Common myeloid progenitor, CD34-positive (primary cell): ENCODE data around the gene GPBAR1.
A peak's percentile ranks its signal among the peaks of the same experiment; 100 is the strongest.

Source experiments
- CTCF ChIA-PET: fragments of 350-600 bp; sonication (Branson Sonifier 250); formaldehyde crosslinking; loops from one replicate; lab custom pipeline; 2021; ENCODE audit warnings: antibody characterized with exemption; lab: Charles Lee
- POLR2A ChIA-PET: fragments of 350-600 bp; sonication (Branson Sonifier 250); formaldehyde crosslinking; loops from one replicate; lab custom pipeline; 2021; ENCODE audit warnings: antibody characterized with exemption; lab: Charles Lee
- DNase-seq, 3 donors: peaks; one replicate each; pipeline versions ENCODE4 v3.0.0 to v3.0.0-alpha.2; 2013
- H3K27ac ChIP-seq, 2 experiments: 1 replicate in 1 of 2; 2 replicates in 1 of 2; pipeline ENCODE4 v1.7.0; 2013; ENCODE audit warnings: inconsistent platforms in 2 of 2, low read length in 2 of 2, mild to moderate bottlenecking in 2 of 2, low read depth in 1 of 2, moderate library complexity in 1 of 2; ENCODE audit not compliant: severe bottlenecking in 2 of 2, insufficient read depth in 1 of 2, poor library complexity in 1 of 2
- H3K27me3 ChIP-seq, 5 experiments: replicated peaks in 2 of 5; 1 replicate in 3 of 5; 2 replicates in 2 of 5; pipeline versions ENCODE4 v1.6.1 to v1.7.0; 2013; ENCODE audit warnings: low read length in 4 of 5, mild to moderate bottlenecking in 2 of 5, moderate library complexity in 2 of 5, inconsistent platforms in 1 of 5; ENCODE audit not compliant: insufficient read depth in 5 of 5, control insufficient read depth in 4 of 5
- H3K36me3 ChIP-seq, 4 experiments: 1 replicate in 2 of 4; 2 replicates in 2 of 4; pipeline versions ENCODE4 v1.6.1 to v1.7.0; 2013; ENCODE audit warnings: low read length in 3 of 4, control low read depth in 1 of 4, mild to moderate bottlenecking in 1 of 4; ENCODE audit not compliant: control insufficient read depth in 4 of 4, insufficient read depth in 4 of 4
- H3K4me1 ChIP-seq, 4 experiments: 1 replicate in 3 of 4; 2 replicates in 1 of 4; pipeline versions ENCODE4 v1.6.1 to v1.7.1; 2013; ENCODE audit warnings: low read length in 3 of 4, mild to moderate bottlenecking in 3 of 4, control low read depth in 1 of 4, inconsistent platforms in 1 of 4, moderate library complexity in 1 of 4; ENCODE audit not compliant: control insufficient read depth in 4 of 4, insufficient read depth in 4 of 4; ENCODE audit errors: control extremely low read depth in 1 of 4
- H3K4me3 ChIP-seq, 7 experiments: 1 replicate in 4 of 7; 2 replicates in 3 of 7; pipeline versions ENCODE4 v1.5.1 to v1.7.0; 2013; ENCODE audit warnings: mild to moderate bottlenecking in 7 of 7, low read length in 6 of 7, moderate library complexity in 6 of 7, inconsistent platforms in 2 of 7, low read depth in 2 of 7, control low read depth in 1 of 7; ENCODE audit not compliant: insufficient read depth in 4 of 7, control insufficient read depth in 1 of 7; ENCODE audit errors: extremely low read depth in 1 of 7
- H3K9me3 ChIP-seq, 5 experiments: 1 replicate in 4 of 5; 2 replicates in 1 of 5; pipeline versions ENCODE4 v1.6.1 to v1.7.1; 2013; ENCODE audit warnings: low read length in 4 of 5, mild to moderate bottlenecking in 2 of 5, inconsistent platforms in 1 of 5, low read depth in 1 of 5, moderate library complexity in 1 of 5; ENCODE audit not compliant: control insufficient read depth in 4 of 5, insufficient read depth in 2 of 5; ENCODE audit errors: control extremely low read depth in 1 of 5
- WGBS: methylation state at CpG from one replicate; pipeline ENCODE4 v1.1.5; 2013; ENCODE audit not compliant: insufficient coverage; 5-methylcytosine and 5-hydroxymethylcytosine counted together

Gene GPBAR1

GRCh38 chr2:218278531-218279360, 17.9 kb downstream of the GPBAR1 start:
- no peak for DNase-seq
- H3K4me1 ChIP-seq: peaks cover 0 to 3% (median 1%) of the 10 kb centered on the region in 4 experiments
- CTCF ChIA-PET: interaction anchor here (1.4 to 11.2 kb wide), 2 partner anchors 12 to 123 kb away, joined by 3 to 383 read pairs; partner anchors contain the start of gene TMBIM1
- WGBS: 96% methylated on average over 15 of the region's 16 CpGs
- no peaks in the 10 kb centered on the region for H3K27me3 ChIP-seq
- H3K27ac ChIP-seq: no peak overlapping the region
- H3K9me3 ChIP-seq: no peaks in the 10 kb centered on the region
- POLR2A ChIA-PET: interaction anchor here (1.3 kb wide), 1 partner anchor 8 kb away, joined by 3 read pairs; no protein-coding TSS in a partner anchor
- H3K36me3 ChIP-seq: peaks cover 18 to 96% (median 82%) of the 10 kb centered on the region in 4 experiments
- no peak overlapping the region for H3K4me3 ChIP-seq

DNA sequence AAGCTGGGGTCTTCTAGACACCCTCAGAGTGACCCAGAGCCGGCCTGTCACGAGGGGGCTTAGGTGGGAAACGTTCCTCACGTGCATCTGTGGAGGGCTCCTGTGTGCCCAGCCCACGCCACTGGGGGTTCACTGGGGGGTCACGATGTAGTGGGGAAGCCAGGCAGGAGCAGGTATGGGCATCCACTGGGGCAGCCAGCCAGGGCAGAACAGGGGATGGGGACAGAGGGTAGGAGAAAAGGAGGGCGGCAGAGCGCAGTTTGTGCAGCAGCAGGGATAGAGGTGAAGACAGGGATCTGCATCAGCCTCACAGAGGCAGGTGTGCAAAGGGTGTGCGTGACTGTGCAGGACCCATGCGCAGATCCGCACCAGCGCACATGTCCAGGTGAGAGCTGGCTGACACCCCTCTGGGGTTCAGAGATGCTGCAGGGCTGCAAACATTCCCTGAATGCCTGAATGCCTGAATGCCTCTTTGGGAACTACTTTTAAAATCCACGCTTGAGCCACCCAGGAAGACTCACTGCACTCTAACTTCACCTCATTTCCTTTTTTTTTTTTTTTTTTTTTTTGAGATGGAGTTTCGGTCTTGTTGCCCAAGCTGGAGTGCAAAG, 19.6 kb downstream of the GPBAR1 start:
- Histone ChIP-seq H3K4me1 (peaks cover 0 to 16% (median 10%) of the 10 kb centered on the region in 4 experiments), H3K27me3 (no peaks in the 10 kb centered on the region), H3K9me3 (no peaks in the 10 kb centered on the region), H3K36me3 (peaks cover 18 to 89% (median 66%) of the 10 kb centered on the region in 4 experiments), H3K27ac (no peak overlapping the region), H3K4me3 (no peak overlapping the region)
- WGBS: 99% methylated on average over 11 of the region's 14 CpGs
- ChIA-PET CTCF (interaction anchor here (1.1 to 20.2 kb wide), 5 partner anchors 5 to 121 kb away, joined by 3 to 383 read pairs (median 5); partner anchors contain the start of genes AAMP, PNKD and TMBIM1), POLR2A (no interaction called here)
- DNase-seq: no peak

DNA sequence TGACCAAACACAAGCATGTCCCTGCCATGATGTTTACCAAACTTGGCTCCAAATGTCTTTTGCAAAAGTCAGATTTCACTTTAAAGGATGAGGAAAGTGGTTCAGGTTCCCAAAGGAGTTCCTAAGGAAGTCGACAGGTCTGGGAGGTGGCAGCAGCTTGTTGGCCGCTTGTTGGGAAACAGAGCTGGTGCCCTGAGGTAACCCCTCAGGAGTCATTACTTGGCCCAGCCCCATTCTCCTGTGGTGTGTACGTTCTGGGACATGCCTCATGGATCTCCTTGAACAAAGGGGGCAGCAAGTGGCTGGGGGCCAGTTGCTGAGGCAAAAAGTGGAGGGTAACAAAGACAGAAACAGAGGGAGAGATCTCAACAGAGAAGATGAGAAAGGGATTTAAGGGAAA, 20.6 kb downstream of the GPBAR1 start:
- no peaks in the 10 kb centered on the region for H3K27me3 ChIP-seq
- peaks cover 10 to 27% (median 21%) of the 10 kb centered on the region in 4 experiments for H3K4me1 ChIP-seq
- no peaks in the 10 kb centered on the region for H3K9me3 ChIP-seq
- no peak overlapping the region for H3K4me3 ChIP-seq
- ChIA-PET POLR2A (interaction anchor here (1.0 kb wide), 1 partner anchor 9 kb away, joined by 4 read pairs; no protein-coding TSS in a partner anchor), CTCF (interaction anchor here (20.2 kb wide), 1 partner anchor 7 kb away, joined by 383 read pairs; the partner anchor contains the start of genes AAMP and PNKD)
- H3K36me3 ChIP-seq: peaks cover 18 to 82% (median 56%) of the 10 kb centered on the region in 4 experiments
- WGBS: 63% methylated on average over 2 of the region's 3 CpGs
- no peak for DNase-seq
- no peak overlapping the region for H3K27ac ChIP-seq

- 93% methylated on average over 15 of the region's 17 CpGs for WGBS
- Histone ChIP-seq H3K36me3 (peaks cover 16 to 72% (median 46%) of the 10 kb centered on the region in 4 experiments), H3K9me3 (no peaks in the 10 kb centered on the region), H3K27me3 (no peaks in the 10 kb centered on the region), H3K4me3 (no peak overlapping the region), H3K27ac (peak overlapping the region in 1 of 2 experiments; percentile 50), H3K4me1 (peaks cover 11 to 36% (median 30%) of the 10 kb centered on the region in 4 experiments)
- DNase-seq: no peak
- POLR2A ChIA-PET: no interaction called here
- CTCF ChIA-PET: interaction anchor here (1.0 to 20.2 kb wide), 2 partner anchors 7 to 74 kb away, joined by 3 to 383 read pairs; partner anchors contain the start of genes AAMP, CATIP and PNKD
These were observed 21.6 kb downstream of the GPBAR1 start for GRCh38 chr2:218282173-218282991.

- peak in 2 of 3 donors; percentile 23 to 27 for DNase-seq
- peaks cover 13 to 54% (median 30%) of the 10 kb centered on the region in 4 experiments for H3K36me3 ChIP-seq
- 78% methylated on average over 6 of the region's 16 CpGs for WGBS
- ChIA-PET POLR2A (interaction anchor here (0.7 to 3.2 kb wide), 4 partner anchors 9 to 922 kb away, joined by 3 to 17 read pairs (median 4); no protein-coding TSS in a partner anchor), CTCF (interaction anchor here (0.6 to 20.2 kb wide), 4 partner anchors 9 to 494 kb away, joined by 3 to 383 read pairs (median 3); partner anchors contain the start of genes AAMP and PNKD)
- peaks cover 15 to 53% (median 47%) of the 10 kb centered on the region in 4 experiments for H3K4me1 ChIP-seq
- H3K9me3 ChIP-seq: no peaks in the 10 kb centered on the region
- H3K27me3 ChIP-seq: no peaks in the 10 kb centered on the region
- no peak overlapping the region for H3K4me3 ChIP-seq
- H3K27ac ChIP-seq: peak overlapping the region; percentile 62 to 91
These were observed 23.4 kb downstream of the GPBAR1 start for GRCh38 chr2:218284106-218284811.
